Smooth muscle cell (in vitro differentiated cells): ENCODE measurements around the gene AP5S1. TPM values are rescaled to one million over a fixed set of nuclear protein-coding genes. Genes with fewer than 3 reads are reported as not detected.

Experiments used
- DNase-seq: peaks from one replicate; lab custom pipeline; 2025; ENCODE audit not compliant: unreplicated experiment; lab: John Stamatoyannopoulos, UW
- H2AFZ ChIP-seq: fragments of 200-600 bp; sonication (generic); 2 replicates; pipeline ENCODE4 v1.6.0; 2016; ENCODE audit warnings: antibody characterized with exemption, low read depth, mild to moderate bottlenecking
- H3F3A ChIP-seq: fragments of 200-600 bp; sonication (generic); 2 replicates; pipeline ENCODE4 v1.6.0; 2017; ENCODE audit warnings: antibody characterized with exemption, low read depth
- H3K27ac ChIP-seq: fragments of 200-600 bp; sonication (generic); 2 replicates; pipeline ENCODE4 v1.5.1; 2016; ENCODE audit warnings: low read depth, mild to moderate bottlenecking
- H3K27me3 ChIP-seq: fragments of 200-600 bp; sonication (generic); 2 replicates; pipeline ENCODE4 v1.6.1; 2016; ENCODE audit warnings: low read depth, mild to moderate bottlenecking
- H3K36me3 ChIP-seq: fragments of 200-600 bp; sonication (generic); 2 replicates; pipeline ENCODE4 v1.5.1; 2016; ENCODE audit warnings: low read depth
- H3K4me1 ChIP-seq: fragments of 200-600 bp; sonication (generic); 2 replicates; pipeline ENCODE4 v1.5.1; 2016; ENCODE audit warnings: low read depth
- H3K4me2 ChIP-seq: fragments of 200-600 bp; sonication (generic); 2 replicates; pipeline ENCODE4 v1.6.0; 2016; ENCODE audit warnings: mild to moderate bottlenecking
- H3K4me3 ChIP-seq: fragments of 200-600 bp; sonication (generic); 2 replicates; pipeline ENCODE4 v1.5.1; 2016; ENCODE audit warnings: mild to moderate bottlenecking
- H3K79me2 ChIP-seq: fragments of 200-600 bp; sonication (generic); 2 replicates; pipeline ENCODE4 v1.6.0; 2016; ENCODE audit warnings: low read depth, mild to moderate bottlenecking
- H3K9ac ChIP-seq: fragments of 200-600 bp; sonication (generic); 2 replicates; pipeline ENCODE4 v1.6.0; 2016; ENCODE audit warnings: low read depth
- H3K9me3 ChIP-seq: fragments of 200-600 bp; sonication (generic); replicated peaks from 2 replicates; pipeline ENCODE4 v1.5.1; 2016; ENCODE audit warnings: low read depth
- H4K20me1 ChIP-seq: fragments of 200-600 bp; sonication (generic); 2 replicates; pipeline ENCODE4 v1.6.0; 2016; ENCODE audit warnings: low read depth
- CTCF ChIP-seq: fragments of 200-600 bp; sonication (generic); IDR thresholded peaks from 2 replicates; pipeline ENCODE4 v1.5.1; 2017; ENCODE audit warnings: borderline replicate concordance, mild to moderate bottlenecking, antibody characterized with exemption; ENCODE audit not compliant: insufficient read depth, poor library complexity, severe bottlenecking
- WGBS: methylation state at CpG from one replicate; pipeline ENCODE4 v1.1.7; 2016; ENCODE audit warnings: low lambda C conversion rate; 5-methylcytosine and 5-hydroxymethylcytosine counted together
- polyA plus RNA-seq: library from polyadenylated mRNA; unstranded; fragments of >200 nt; fragmentation: Nextera tagmentation; extraction: Ambion mirVana; gene quantifications from 2 replicates; pipeline ENCODE4 v1.2.1, GENCODE V29; 2016
- total RNA-seq: library from RNA; depleted of rRNA; stranded (reverse); fragments of >200 nt; gene quantifications from 2 replicates; pipeline ENCODE4 v1.2.3, GENCODE V29; 2014

The AP5S1 gene
- total and polyA plus RNA-seq, 2 experiments from 2014 or later = 3.1 to 14.7 TPM

- Histone ChIP-seq H3K36me3 (no peaks in the 10 kb centered on the region), H3K27ac (no peak overlapping the region), H2AFZ (peak overlapping the region; percentile 94), H3K4me2 (peak overlapping the region; percentile 97), H3K27me3 (no peaks in the 10 kb centered on the region), H3K4me3 (peak overlapping the region; percentile 97), H3K9ac (peak overlapping the region; percentile 86), H3F3A (no peaks in the 10 kb centered on the region), H3K4me1 (peaks cover 4% of the 10 kb centered on the region), H3K9me3 (no peaks in the 10 kb centered on the region), H4K20me1 (peaks cover 37% of the 10 kb centered on the region), H3K79me2 (peaks cover 33% of the 10 kb centered on the region)
- no peak for DNase-seq
- TF ChIP-seq CTCF = no peak
- 42% methylated on average over 8 of the region's 8 CpGs for WGBS
These were observed 27.1 kb downstream of the AP5S1 start for GRCh38 chr20:3847429-3847940.

- 100% methylated on average over 1 of the region's 1 CpG for WGBS
- Histone ChIP-seq H3K4me1 (peaks cover 4% of the 10 kb centered on the region), H3K9me3 (no peaks in the 10 kb centered on the region), H3K9ac (no peak overlapping the region), H3K27ac (no peak overlapping the region), H3K4me3 (no peak overlapping the region), H3K4me2 (no peak overlapping the region), H3K27me3 (no peaks in the 10 kb centered on the region), H3K79me2 (peaks cover 33% of the 10 kb centered on the region), H2AFZ (no peak overlapping the region), H3F3A (no peaks in the 10 kb centered on the region), H3K36me3 (no peaks in the 10 kb centered on the region), H4K20me1 (peaks cover 48% of the 10 kb centered on the region)
- DNase-seq = no peak
- no peak for TF ChIP-seq CTCF
These were observed 28.2 kb downstream of the AP5S1 start for GRCh38 chr20:3848565-3848964.

- no peaks in the 10 kb centered on the region for H3K4me1 ChIP-seq
- H3K27ac ChIP-seq = no peak overlapping the region
- H2AFZ ChIP-seq = no peak overlapping the region
- no peak for TF ChIP-seq CTCF
- no peaks in the 10 kb centered on the region for H3K27me3 ChIP-seq
- no peak for DNase-seq
- peaks cover 10% of the 10 kb centered on the region for H3K79me2 ChIP-seq
- H3K4me3 ChIP-seq = no peak overlapping the region
- H3F3A ChIP-seq = no peaks in the 10 kb centered on the region
- WGBS = 77% methylated on average over 4 of the region's 4 CpGs
- peaks cover 51% of the 10 kb centered on the region for H4K20me1 ChIP-seq
- no peaks in the 10 kb centered on the region for H3K36me3 ChIP-seq
- H3K9ac ChIP-seq = no peak overlapping the region
- no peaks in the 10 kb centered on the region for H3K9me3 ChIP-seq
- no peak overlapping the region for H3K4me2 ChIP-seq
These were observed 34.1 kb downstream of the AP5S1 start for GRCh38 chr20:3854462-3854871.

- no peak overlapping the region for H3K4me2 ChIP-seq
- H2AFZ ChIP-seq = no peak overlapping the region
- H3K4me1 ChIP-seq = no peaks in the 10 kb centered on the region
- H3K9ac ChIP-seq = no peak overlapping the region
- H4K20me1 ChIP-seq = peaks cover 32% of the 10 kb centered on the region
- H3K36me3 ChIP-seq = peaks cover 5% of the 10 kb centered on the region
- no peak for TF ChIP-seq CTCF
- no peaks in the 10 kb centered on the region for H3K79me2 ChIP-seq
- no peak for DNase-seq
- H3K27me3 ChIP-seq = no peaks in the 10 kb centered on the region
- H3K4me3 ChIP-seq = no peak overlapping the region
- H3F3A ChIP-seq = no peaks in the 10 kb centered on the region
- H3K9me3 ChIP-seq = no peaks in the 10 kb centered on the region
- no peak overlapping the region for H3K27ac ChIP-seq
- WGBS = 95% methylated on average over 14 of the region's 14 CpGs
These were observed 37.1 kb downstream of the AP5S1 start for GRCh38 chr20:3857405-3857804.
